ENCODE results near the gene COL8A1.

DNA sequence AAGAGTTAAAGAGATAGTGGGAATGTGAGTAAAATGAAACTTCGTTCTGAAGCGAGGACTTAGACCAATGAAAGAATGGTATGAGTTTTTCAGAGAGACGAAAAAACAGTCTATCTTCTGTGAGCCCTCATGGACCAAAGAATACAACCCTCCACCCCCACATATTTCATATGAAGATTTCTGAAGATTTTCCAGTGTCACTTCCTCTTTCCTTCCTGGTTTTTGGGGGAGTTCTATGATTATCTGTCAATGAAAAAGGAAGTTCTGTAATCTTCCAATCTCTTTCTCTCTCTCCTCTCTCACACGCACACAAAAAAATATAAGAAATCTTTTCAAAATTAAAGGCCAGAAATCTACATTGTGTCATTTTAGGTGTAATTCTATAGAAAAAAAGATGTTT lies 206.9 kb downstream of the COL8A1 start:
- no peak for TF ChIP-seq CTCF (IDR thresholded peaks at IDR 0.05)
- TF ChIP-seq ZNF512 (CRISPR knock-in tag; IDR thresholded peaks at IDR 0.05; ENCODE audit: borderline replicate concordance): no peak
- TF ChIP-seq, protein P1, sequence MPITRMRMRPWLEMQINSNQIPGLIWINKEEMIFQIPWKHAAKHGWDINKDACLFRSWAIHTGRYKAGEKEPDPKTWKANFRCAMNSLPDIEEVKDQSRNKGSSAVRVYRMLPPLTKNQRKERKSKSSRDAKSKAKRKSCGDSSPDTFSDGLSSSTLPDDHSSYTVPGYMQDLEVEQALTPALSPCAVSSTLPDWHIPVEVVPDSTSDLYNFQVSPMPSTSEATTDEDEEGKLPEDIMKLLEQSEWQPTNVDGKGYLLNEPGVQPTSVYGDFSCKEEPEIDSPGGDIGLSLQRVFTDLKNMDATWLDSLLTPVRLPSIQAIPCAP (CRISPR knock-in tag; IDR thresholded peaks at IDR 0.05): no peak
- no peak for TF ChIP-seq SP1 (CRISPR knock-in tag; conservative IDR thresholded peaks at IDR 0.05)
- TF ChIP-seq, protein P2, sequence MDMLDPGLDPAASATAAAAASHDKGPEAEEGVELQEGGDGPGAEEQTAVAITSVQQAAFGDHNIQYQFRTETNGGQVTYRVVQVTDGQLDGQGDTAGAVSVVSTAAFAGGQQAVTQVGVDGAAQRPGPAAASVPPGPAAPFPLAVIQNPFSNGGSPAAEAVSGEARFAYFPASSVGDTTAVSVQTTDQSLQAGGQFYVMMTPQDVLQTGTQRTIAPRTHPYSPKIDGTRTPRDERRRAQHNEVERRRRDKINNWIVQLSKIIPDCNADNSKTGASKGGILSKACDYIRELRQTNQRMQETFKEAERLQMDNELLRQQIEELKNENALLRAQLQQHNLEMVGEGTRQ (CRISPR knock-in tag; IDR thresholded peaks at IDR 0.05): no peak
- TF ChIP-seq, protein P3, sequence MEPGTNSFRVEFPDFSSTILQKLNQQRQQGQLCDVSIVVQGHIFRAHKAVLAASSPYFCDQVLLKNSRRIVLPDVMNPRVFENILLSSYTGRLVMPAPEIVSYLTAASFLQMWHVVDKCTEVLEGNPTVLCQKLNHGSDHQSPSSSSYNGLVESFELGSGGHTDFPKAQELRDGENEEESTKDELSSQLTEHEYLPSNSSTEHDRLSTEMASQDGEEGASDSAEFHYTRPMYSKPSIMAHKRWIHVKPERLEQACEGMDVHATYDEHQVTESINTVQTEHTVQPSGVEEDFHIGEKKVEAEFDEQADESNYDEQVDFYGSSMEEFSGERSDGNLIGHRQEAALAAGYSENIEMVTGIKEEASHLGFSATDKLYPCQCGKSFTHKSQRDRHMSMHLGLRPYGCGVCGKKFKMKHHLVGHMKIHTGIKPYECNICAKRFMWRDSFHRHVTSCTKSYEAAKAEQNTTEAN (CRISPR knock-in tag; IDR thresholded peaks at IDR 0.05): no peak
- no peak for TF ChIP-seq TEAD1 (CRISPR knock-in tag; IDR thresholded peaks at IDR 0.05)

Data from WTC11 (cell line).